ENCODE measurements around the gene CFAP74.

GRCh38 chr1:1880617-1881312, 122.8 kb downstream of the CFAP74 start:
- TF ChIP-seq CTCF (conservative IDR thresholded peaks at IDR 0.05; ENCODE audit: low read length) (no peak), EZH2phosphoT487 (IDR thresholded peaks at IDR 0.05; ENCODE audit: borderline replicate concordance) (no peak)
